MCF 10A (cell line): ENCODE measurements around the gene MOB1B. TPM values are rescaled to one million over a fixed set of nuclear protein-coding genes. Genes with fewer than 3 reads are reported as not detected.

Experiments used
- BruUV-seq: library from RNA; stranded (reverse); fragments of 400-500 nt; replicated peaks from 2 replicates; lab custom pipeline; 2021; lab: Mats Ljungman, UMichigan
- CTCF ChIA-PET: fragments of 300-600 bp; sonication (Branson Sonifier 250); formaldehyde crosslinking; extraction: SDS; loops from one replicate; lab custom pipeline; 2021; ENCODE audit warnings: antibody characterized with exemption, inconsistent platforms; lab: Yijun Ruan, JAX
- POLR2A ChIA-PET: fragments of 300-600, 350-650 bp; sonication (Branson Sonifier 250); formaldehyde crosslinking; extraction: SDS; loops from one replicate; lab custom pipeline; 2020; ENCODE audit warnings: antibody characterized with exemption, inconsistent platforms; lab: Yijun Ruan, JAX
- DNase-seq: peaks from one replicate; pipeline ENCODE4 v3.0.0-alpha.2; 2018; ENCODE audit not compliant: unreplicated experiment
- H3K27ac Mint-ChIP-seq: one replicate; pipeline ENCODE4 v1.8.0; 2022; ENCODE audit warnings: mild to moderate bottlenecking, low read depth, mixed read lengths; ENCODE audit not compliant: unreplicated experiment
- H3K27me3 Mint-ChIP-seq: one replicate; pipeline ENCODE4 v1.8.0; 2022; ENCODE audit warnings: mixed read lengths; ENCODE audit not compliant: insufficient read depth, unreplicated experiment
- H3K36me3 Mint-ChIP-seq: one replicate; pipeline ENCODE4 v1.8.0; 2022; ENCODE audit warnings: mild to moderate bottlenecking, moderate library complexity, mixed read lengths; ENCODE audit not compliant: insufficient read depth, unreplicated experiment
- H3K4me1 Mint-ChIP-seq: one replicate; pipeline ENCODE4 v1.8.0; 2022; ENCODE audit warnings: mixed read lengths; ENCODE audit not compliant: insufficient read depth, unreplicated experiment
- H3K4me3 Mint-ChIP-seq: one replicate; pipeline ENCODE4 v1.8.0; 2022; ENCODE audit warnings: mild to moderate bottlenecking, moderate library complexity, mixed read lengths; ENCODE audit not compliant: unreplicated experiment
- H3K9me3 Mint-ChIP-seq: one replicate; pipeline ENCODE4 v1.8.0; 2022; ENCODE audit warnings: mixed read lengths; ENCODE audit not compliant: unreplicated experiment
- CTCF ChIP-seq: fragments of 200-600 bp; IDR thresholded peaks from one replicate; pipeline ENCODE4 v1.8.0; 2022; ENCODE audit warnings: antibody characterized with exemption, mild to moderate bottlenecking; ENCODE audit not compliant: unreplicated experiment
- intact Hi-C: fragments of 100-400 bp; cut with micrococcal nuclease; formaldehyde crosslinking; loops from 2 replicates; pipeline ENCODE4 v1.14.1; 2022
- total RNA-seq: library from RNA; stranded (reverse); gene quantifications from 2 replicates; pipeline ENCODE4 v1.2.3, GENCODE V29; 2022

MOB1B gene
- total RNA-seq, 1 experiment from 2014 or later = 16.1 TPM

- ChIA-PET POLR2A (interaction anchor here (0.5 to 0.6 kb wide), 2 partner anchors 18 to 174 kb away, joined by 4 read pairs; no protein-coding TSS in a partner anchor), CTCF (interaction anchor here (0.8 kb wide), 2 partner anchors 14 to 232 kb away, joined by 3 read pairs; no protein-coding TSS in a partner anchor)
- peaks cover 6% of the 10 kb centered on the region for H3K36me3 Mint-ChIP-seq
- no TSS peak for BruUV-seq
- H3K4me3 Mint-ChIP-seq = no peak overlapping the region
- no peak for DNase-seq
- TF ChIP-seq CTCF = no peak
- no peaks in the 10 kb centered on the region for H3K9me3 Mint-ChIP-seq
- intact Hi-C loops = no loop called here
- no peaks in the 10 kb centered on the region for H3K27me3 Mint-ChIP-seq
- no peaks in the 10 kb centered on the region for H3K4me1 Mint-ChIP-seq
- no peak overlapping the region for H3K27ac Mint-ChIP-seq
Observed at GRCh38 chr4:70936200-70936787, 34.1 kb downstream of the MOB1B start.

GRCh38 chr4:70938086-70938485 is 35.9 kb downstream of the MOB1B start:
- intact Hi-C loops = no loop called here
- Mint-ChIP-seq H3K27me3 (no peaks in the 10 kb centered on the region), H3K4me1 (no peaks in the 10 kb centered on the region), H3K27ac (peak overlapping the region; percentile 32), H3K4me3 (no peak overlapping the region), H3K9me3 (no peaks in the 10 kb centered on the region), H3K36me3 (peaks cover 6% of the 10 kb centered on the region)
- DNase-seq = no peak
- no TSS peak for BruUV-seq
- no peak for TF ChIP-seq CTCF
- POLR2A ChIA-PET = interaction anchor here (0.7 kb wide), 2 partner anchors 711 to 1123 kb away, joined by 3 to 6 read pairs; no protein-coding TSS in a partner anchor
- CTCF ChIA-PET = interaction anchor here (0.6 kb wide), 1 partner anchor 16 kb away, joined by 4 read pairs; no protein-coding TSS in a partner anchor

GRCh38 chr4:70940134-70940533 is 38.0 kb downstream of the MOB1B start:
- Mint-ChIP-seq H3K9me3 (no peaks in the 10 kb centered on the region), H3K4me3 (no peak overlapping the region), H3K36me3 (peaks cover 6% of the 10 kb centered on the region), H3K27ac (no peak overlapping the region), H3K4me1 (no peaks in the 10 kb centered on the region), H3K27me3 (no peaks in the 10 kb centered on the region)
- intact Hi-C loops = no loop called here
- ChIA-PET POLR2A (no interaction called here), CTCF (interaction anchor here (0.6 to 0.7 kb wide), 2 partner anchors 9 to 60 kb away, joined by 3 read pairs; no protein-coding TSS in a partner anchor)
- no peak for TF ChIP-seq CTCF
- no TSS peak for BruUV-seq
- DNase-seq = no peak

GRCh38 chr4:70943114-70943513 is 40.9 kb downstream of the MOB1B start:
- CTCF ChIA-PET = no interaction called here
- intact Hi-C loops = no loop called here

More at GRCh38 chr4:70943114-70943513, 40.9 kb downstream of the MOB1B start:
- H3K9me3 Mint-ChIP-seq = no peaks in the 10 kb centered on the region
- no peaks in the 10 kb centered on the region for H3K27me3 Mint-ChIP-seq
- no TSS peak for BruUV-seq
- H3K4me3 Mint-ChIP-seq = no peak overlapping the region
- no peak for TF ChIP-seq CTCF
- H3K4me1 Mint-ChIP-seq = peaks cover 6% of the 10 kb centered on the region
- DNase-seq = no peak
- no peak overlapping the region for H3K27ac Mint-ChIP-seq
- POLR2A ChIA-PET = interaction anchor here (1.1 kb wide), 1 partner anchor 41 kb away, joined by 3 read pairs; the partner anchor contains the start of gene MOB1B
- H3K36me3 Mint-ChIP-seq = no peaks in the 10 kb centered on the region
